Body of pancreas (tissue), 4 donors: ENCODE measurements around the gene TCF7L1. TPM values are rescaled to one million over a fixed set of nuclear protein-coding genes. Genes with fewer than 3 reads are reported as not detected.

Source experiments
- ATAC-seq: fragments of 150-250 bp; one replicate; pipeline ENCODE4 v1.9.1; 2016
- DNase-seq, 4 donors: peaks; one replicate each; pipeline ENCODE4 v3.0.0-alpha.2; 2019
- H3K27ac ChIP-seq, 4 donors: fragments of 200-600 bp; sonication (generic); 1 replicate in 3 of 4; 2 replicates in 1 of 4; pipeline versions ENCODE4 v1.5.1 to v1.6.1; 2016 to 2019; ENCODE audit warnings: mild to moderate bottlenecking in 1 of 4, mixed read lengths in 1 of 4, moderate library complexity in 1 of 4
- H3K27me3 ChIP-seq, 2 donors: fragments of 200-600 bp; sonication (generic); one replicate each; pipeline ENCODE4 v1.6.0; 2016; ENCODE audit warnings: mild to moderate bottlenecking in 1 of 2
- H3K36me3 ChIP-seq, 2 donors: fragments of 200-600 bp; sonication (generic); replicated peaks in 1 of 2; 2 replicates each; pipeline ENCODE4 v1.5.1; 2016; ENCODE audit warnings: low read depth in 2 of 2; ENCODE audit not compliant: insufficient read depth in 1 of 2
- H3K4me1 ChIP-seq: fragments of 200-600 bp; sonication (generic); one replicate; pipeline ENCODE4 v1.6.0; 2016
- H3K4me3 ChIP-seq, 2 donors: fragments of 200-600 bp; sonication (generic); 1 replicate in 1 of 2; 2 replicates in 1 of 2; pipeline ENCODE4 v1.5.1; 2016 to 2019
- H3K9me3 ChIP-seq, 3 donors: fragments of 200-600 bp; sonication (generic); 1 replicate in 2 of 3; 2 replicates in 1 of 3; pipeline ENCODE4 v1.5.1; 2016
- CTCF ChIP-seq, 7 experiments: fragments of 450-650 bp in 4 of 7; fragments of 200-600 bp in 3 of 7; sonication (generic) in 3 of 7; IDR thresholded peaks; one replicate each; pipeline ENCODE4 v1.5.1; 2016 to 2019; ENCODE audit warnings: antibody characterized with exemption in 7 of 7
- POLR2A ChIP-seq, 3 donors: fragments of 450-650 bp; IDR thresholded peaks; one replicate each; pipeline ENCODE4 v1.6.1; 2016; ENCODE audit warnings: antibody characterized with exemption in 3 of 3, mild to moderate bottlenecking in 2 of 3
- WGBS, 2 donors: methylation state at CpG; one replicate each; pipeline ENCODE4 v1.1.5; 2017; 5-methylcytosine and 5-hydroxymethylcytosine counted together
- intact Hi-C: fragments of 100-400 bp; cut with DNase I; formaldehyde crosslinking; loops from one replicate; pipeline ENCODE4 v1.15.1; 2023
- total RNA-seq, 2 donors: library from RNA; depleted of rRNA; stranded (reverse); fragments of >200 nt; gene quantifications; one replicate each; pipeline ENCODE4 v1.1.0, GENCODE V29; 2016

Gene TCF7L1
- total RNA-seq, 2 donors from 2014 or later: 2.1 to 4.3 TPM

- intact Hi-C loops: no loop called here
These were observed 124.9 kb downstream of the TCF7L1 start for GRCh38 chr2:85257970-85258605.

DNA sequence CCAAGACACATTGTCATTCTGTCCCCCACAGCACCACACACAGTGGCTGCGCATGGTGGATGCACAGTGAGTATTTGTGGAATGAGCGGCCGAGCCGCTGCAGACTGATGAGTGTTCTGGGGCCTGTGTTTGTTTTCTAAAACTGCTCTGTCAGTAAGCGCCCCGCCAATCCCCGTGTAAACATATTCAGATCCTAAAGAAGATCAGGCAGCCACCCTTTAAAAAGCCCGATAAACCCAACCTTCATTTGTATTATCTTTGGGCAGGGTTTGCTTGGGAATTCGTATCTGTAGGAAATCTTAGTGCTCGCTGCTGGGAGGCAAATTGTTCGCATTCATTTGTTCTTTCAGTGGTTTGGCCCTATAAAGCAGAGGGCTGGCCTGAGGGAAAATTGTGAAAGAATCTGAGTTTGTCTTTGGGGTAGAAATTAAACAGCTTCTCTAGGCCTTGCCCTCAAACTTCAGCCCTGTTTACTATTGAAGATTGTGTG lies 126.0 kb downstream of the TCF7L1 start:
- TF ChIP-seq CTCF (IDR thresholded peaks at IDR 0.05) (no peak), POLR2A (IDR thresholded peaks at IDR 0.05) (no peak)
- Histone ChIP-seq H3K36me3 (no peaks in the 10 kb centered on the region), H3K4me1 (peaks cover 19% of the 10 kb centered on the region), H3K4me3 (no peak overlapping the region), H3K9me3 (no peaks in the 10 kb centered on the region), H3K27ac (no peak overlapping the region), H3K27me3 (no peaks in the 10 kb centered on the region)
- DNase-seq: no peak
- 87 to 94% methylated on average over 10 to 11 of the region's 11 CpGs for WGBS, 2 donors
- ATAC-seq: no peak
- intact Hi-C loops: no loop called here

More at GRCh38 chr2:85257970-85258605, 124.9 kb downstream of the TCF7L1 start:
- H3K27me3 ChIP-seq: no peaks in the 10 kb centered on the region
- DNase-seq (no peak), ATAC-seq (no peak)
- H3K4me3 ChIP-seq: no peak overlapping the region
- TF ChIP-seq POLR2A (IDR thresholded peaks at IDR 0.05) (no peak), CTCF (IDR thresholded peaks at IDR 0.05) (no peak)
- H3K27ac ChIP-seq: peak overlapping the region in 3 of 4 donors; percentile 23 to 28 (median 25)
- no peaks in the 10 kb centered on the region for H3K9me3 ChIP-seq
- 76 to 92% methylated on average over 3 to 7 of the region's 7 CpGs for WGBS, 2 donors
- H3K36me3 ChIP-seq: no peaks in the 10 kb centered on the region
- H3K4me1 ChIP-seq: peaks cover 19% of the 10 kb centered on the region

DNA sequence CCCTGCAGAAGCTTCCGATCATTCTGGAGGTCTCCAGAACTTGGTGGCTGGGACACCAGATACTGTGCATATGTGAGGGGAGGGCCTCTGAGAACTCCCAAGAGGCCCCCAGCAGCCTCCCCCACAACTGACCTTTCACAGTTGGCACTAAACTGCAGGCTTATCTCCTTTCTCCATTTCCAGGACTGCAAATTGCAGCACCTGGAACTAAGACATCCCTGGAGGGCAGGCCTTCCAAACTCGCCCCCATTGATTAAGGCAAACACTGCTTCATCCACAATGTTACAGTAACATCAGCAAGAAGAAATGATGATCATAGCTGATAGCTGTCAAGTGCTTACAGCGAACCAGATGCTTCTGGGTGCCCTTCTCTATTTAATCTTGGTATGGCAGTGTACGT lies 126.7 kb downstream of the TCF7L1 start:
- Histone ChIP-seq H3K27me3 (no peaks in the 10 kb centered on the region), H3K27ac (no peak overlapping the region), H3K36me3 (no peaks in the 10 kb centered on the region), H3K4me1 (peaks cover 19% of the 10 kb centered on the region), H3K4me3 (no peak overlapping the region), H3K9me3 (no peaks in the 10 kb centered on the region)
- ATAC-seq (no peak), DNase-seq (no peak)
- intact Hi-C loops: no loop called here
- no peak for TF ChIP-seq POLR2A (IDR thresholded peaks at IDR 0.05)
- no peak for TF ChIP-seq CTCF (IDR thresholded peaks at IDR 0.05)
- 58 to 67% methylated on average over 4 of the region's 4 CpGs for WGBS, 2 donors

- DNase-seq: no peak
- Histone ChIP-seq H3K27ac (no peak overlapping the region), H3K9me3 (no peaks in the 10 kb centered on the region), H3K36me3 (no peaks in the 10 kb centered on the region), H3K27me3 (no peaks in the 10 kb centered on the region), H3K4me3 (no peak overlapping the region), H3K4me1 (peaks cover 11% of the 10 kb centered on the region)
- TF ChIP-seq POLR2A (IDR thresholded peaks at IDR 0.05) (no peak), CTCF (IDR thresholded peaks at IDR 0.05) (no peak)
- no peak for ATAC-seq
- intact Hi-C loops: no loop called here
- WGBS, 2 donors: 87 to 92% methylated on average over 8 of the region's 8 CpGs
These were observed 130.4 kb downstream of the TCF7L1 start for GRCh38 chr2:85263591-85263990.

DNA sequence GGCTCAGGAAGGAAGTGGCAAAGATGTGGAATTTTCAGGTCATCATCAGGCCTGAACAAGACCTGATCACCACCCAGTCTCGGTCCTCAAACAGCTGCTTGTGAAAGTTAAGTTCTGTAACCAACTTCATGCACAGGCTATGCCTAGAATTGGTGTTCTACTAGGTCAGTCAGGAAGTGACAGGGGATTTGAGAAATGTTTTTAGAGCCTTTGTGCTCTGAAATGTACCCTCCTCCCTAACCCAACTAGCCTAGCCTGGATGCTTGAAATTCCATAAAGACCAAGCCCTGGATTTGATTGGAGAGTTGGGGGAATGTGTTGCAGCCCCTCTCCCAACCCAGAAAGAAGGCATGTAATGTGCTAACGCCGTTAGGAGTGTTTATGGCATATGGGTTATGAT lies 131.3 kb downstream of the TCF7L1 start:
- Histone ChIP-seq H3K4me1 (peaks cover 11% of the 10 kb centered on the region), H3K27me3 (no peaks in the 10 kb centered on the region), H3K36me3 (no peaks in the 10 kb centered on the region), H3K9me3 (no peaks in the 10 kb centered on the region), H3K4me3 (no peak overlapping the region), H3K27ac (no peak overlapping the region)
- TF ChIP-seq CTCF (IDR thresholded peaks at IDR 0.05) (no peak), POLR2A (IDR thresholded peaks at IDR 0.05) (no peak)
- DNase-seq: no peak
- WGBS, 2 donors: 83 to 97% methylated on average over 3 of the region's 3 CpGs
- intact Hi-C loops: no loop called here
- ATAC-seq: no peak
